Endothelial cell (in vitro differentiated cells): ENCODE results near the gene PTH2. TPM values are rescaled to one million over a fixed set of nuclear protein-coding genes. Genes with fewer than 3 reads are reported as not detected.

ENCODE experiments used
- DNase-seq: peaks from one replicate; pipeline ENCODE4 v3.0.0; 2021; ENCODE audit warnings: low spot score
- H3K27ac Mint-ChIP-seq: one replicate; pipeline ENCODE4 v1.8.0; 2021; ENCODE audit warnings: mixed read lengths, inconsistent platforms; ENCODE audit not compliant: unreplicated experiment
- H3K27me3 Mint-ChIP-seq: one replicate; pipeline ENCODE4 v1.8.0; 2021; ENCODE audit warnings: mild to moderate bottlenecking, moderate library complexity, mixed read lengths, inconsistent platforms; ENCODE audit not compliant: unreplicated experiment
- H3K36me3 Mint-ChIP-seq: one replicate; pipeline ENCODE4 v1.8.0; 2021; ENCODE audit warnings: mild to moderate bottlenecking, low read depth, mixed read lengths, inconsistent platforms; ENCODE audit not compliant: unreplicated experiment
- H3K4me1 Mint-ChIP-seq: one replicate; pipeline ENCODE4 v1.8.0; 2021; ENCODE audit warnings: mild to moderate bottlenecking, mixed read lengths, inconsistent platforms; ENCODE audit not compliant: unreplicated experiment
- H3K4me3 Mint-ChIP-seq: one replicate; pipeline ENCODE4 v1.8.0; 2021; ENCODE audit warnings: mild to moderate bottlenecking, mixed read lengths, inconsistent platforms; ENCODE audit not compliant: unreplicated experiment
- H3K9me3 Mint-ChIP-seq: one replicate; pipeline ENCODE4 v1.8.0; 2021; ENCODE audit warnings: mixed read lengths, inconsistent platforms; ENCODE audit not compliant: unreplicated experiment
- total RNA-seq: library from RNA; stranded (reverse); fragmentation: NEBNext Ultra II Directional; extraction: Animal tissue kit (Norgen Biotek cat#: 25700); gene quantifications from one replicate; pipeline ENCODE4 v1.2.1, GENCODE V29; 2021; ENCODE audit not compliant: unreplicated experiment
- TF ChIP-seq, protein P1 (sequence below): fragments of 200-600 bp; sonication (generic); IDR thresholded peaks from one replicate; pipeline ENCODE4 v1.5.0; 2021; ENCODE audit warnings: antibody characterized with exemption; ENCODE audit not compliant: unreplicated experiment

PTH2 gene
- total RNA-seq, 1 donor from 2014 or later = not detected

DNA sequence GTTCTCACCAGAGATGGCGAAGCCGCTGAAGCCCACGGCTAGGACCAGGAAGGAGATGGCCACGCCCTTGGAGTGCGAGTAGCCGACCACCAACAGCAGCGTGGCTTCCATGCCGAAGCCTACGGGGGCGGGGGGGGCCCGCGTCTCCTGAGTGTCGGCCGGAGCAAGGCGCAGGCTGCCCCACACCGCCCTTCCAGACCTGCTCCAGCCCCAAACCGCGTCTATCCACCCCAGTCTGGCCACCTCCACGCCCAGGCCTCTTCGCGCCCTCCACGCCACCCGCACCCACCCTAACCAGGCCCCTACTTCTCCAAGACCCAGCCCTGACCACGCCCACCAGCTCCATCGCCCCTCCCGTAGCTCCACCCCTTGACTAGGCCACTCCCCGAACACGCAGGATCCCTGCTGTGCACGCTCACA, 8.1 kb upstream of the PTH2 start:
- Mint-ChIP-seq H3K4me1 (peaks cover 9% of the 10 kb centered on the region), H3K36me3 (peaks cover 23% of the 10 kb centered on the region), H3K9me3 (no peaks in the 10 kb centered on the region), H3K27ac (no peak overlapping the region), H3K4me3 (no peak overlapping the region), H3K27me3 (peaks cover 46% of the 10 kb centered on the region)
- no peak for DNase-seq
- TF ChIP-seq, protein P1, sequence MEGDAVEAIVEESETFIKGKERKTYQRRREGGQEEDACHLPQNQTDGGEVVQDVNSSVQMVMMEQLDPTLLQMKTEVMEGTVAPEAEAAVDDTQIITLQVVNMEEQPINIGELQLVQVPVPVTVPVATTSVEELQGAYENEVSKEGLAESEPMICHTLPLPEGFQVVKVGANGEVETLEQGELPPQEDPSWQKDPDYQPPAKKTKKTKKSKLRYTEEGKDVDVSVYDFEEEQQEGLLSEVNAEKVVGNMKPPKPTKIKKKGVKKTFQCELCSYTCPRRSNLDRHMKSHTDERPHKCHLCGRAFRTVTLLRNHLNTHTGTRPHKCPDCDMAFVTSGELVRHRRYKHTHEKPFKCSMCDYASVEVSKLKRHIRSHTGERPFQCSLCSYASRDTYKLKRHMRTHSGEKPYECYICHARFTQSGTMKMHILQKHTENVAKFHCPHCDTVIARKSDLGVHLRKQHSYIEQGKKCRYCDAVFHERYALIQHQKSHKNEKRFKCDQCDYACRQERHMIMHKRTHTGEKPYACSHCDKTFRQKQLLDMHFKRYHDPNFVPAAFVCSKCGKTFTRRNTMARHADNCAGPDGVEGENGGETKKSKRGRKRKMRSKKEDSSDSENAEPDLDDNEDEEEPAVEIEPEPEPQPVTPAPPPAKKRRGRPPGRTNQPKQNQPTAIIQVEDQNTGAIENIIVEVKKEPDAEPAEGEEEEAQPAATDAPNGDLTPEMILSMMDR = no peak

DNA sequence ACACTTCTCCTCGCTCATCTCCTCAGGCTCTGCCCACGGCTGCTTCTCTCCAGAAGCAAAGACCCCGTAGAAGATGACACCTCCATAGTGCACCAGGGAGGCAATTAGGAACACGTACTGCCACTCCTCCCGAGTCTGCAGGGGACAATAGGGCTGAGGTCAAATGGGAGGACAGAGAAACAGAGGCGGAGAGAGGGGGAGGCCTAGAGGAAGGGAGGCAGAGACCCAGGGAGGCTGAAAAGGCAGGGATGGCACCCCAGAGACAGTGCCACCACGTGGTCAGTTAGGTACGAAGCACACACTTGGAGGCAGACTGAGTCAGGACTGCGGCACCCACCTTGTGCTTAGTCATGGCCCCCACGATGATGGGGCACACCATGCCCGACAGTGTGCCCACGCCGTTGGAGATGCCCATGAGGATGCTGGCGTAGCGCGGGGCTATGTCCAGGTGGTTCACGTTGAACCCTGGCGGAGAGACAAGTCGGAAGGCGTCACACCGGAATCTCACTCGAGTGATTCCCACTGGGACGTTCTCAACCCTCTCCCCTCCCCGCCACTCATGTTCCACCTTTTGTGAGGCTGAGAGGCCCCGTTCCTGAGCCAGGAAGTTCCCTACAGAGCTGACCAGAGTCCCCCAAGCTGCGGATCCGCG, 7.6 kb upstream of the PTH2 start:
- Mint-ChIP-seq H3K27me3 (peaks cover 43% of the 10 kb centered on the region), H3K4me3 (no peak overlapping the region), H3K9me3 (no peaks in the 10 kb centered on the region), H3K4me1 (peaks cover 10% of the 10 kb centered on the region), H3K27ac (no peak overlapping the region), H3K36me3 (peaks cover 23% of the 10 kb centered on the region)
- DNase-seq = no peak
- TF ChIP-seq, protein P1 = peak; percentile 14

DNA sequence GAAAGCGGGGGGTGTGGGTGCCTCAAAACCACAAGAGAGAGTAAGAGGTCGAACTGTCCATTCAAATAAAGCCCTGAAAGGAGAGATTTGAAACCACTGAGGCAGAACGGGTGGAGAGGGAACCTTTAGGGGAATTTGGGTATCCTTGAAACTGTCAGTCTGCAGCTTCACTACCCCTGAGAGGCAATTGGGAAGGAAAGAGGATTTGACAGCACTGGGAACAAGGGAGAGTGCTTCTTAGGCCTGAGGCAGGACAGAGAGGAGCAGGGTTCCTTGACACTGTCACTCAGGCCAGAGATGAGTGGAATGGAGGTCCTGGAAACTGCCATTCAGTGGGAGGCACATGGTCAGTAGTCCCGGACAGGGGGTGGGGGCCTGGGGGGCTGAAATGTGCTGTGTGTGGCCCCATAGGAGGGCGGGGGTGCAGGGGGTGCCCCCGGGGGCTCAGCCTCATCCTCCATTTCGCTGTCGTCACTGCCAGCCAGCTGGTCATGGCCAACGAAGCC, 7.0 kb upstream of the PTH2 start:
- H3K36me3 Mint-ChIP-seq = peaks cover 19% of the 10 kb centered on the region
- peaks cover 13% of the 10 kb centered on the region for H3K4me1 Mint-ChIP-seq
- H3K9me3 Mint-ChIP-seq = no peaks in the 10 kb centered on the region
- no peak overlapping the region for H3K4me3 Mint-ChIP-seq
- TF ChIP-seq, protein P1 = no peak
- no peak for DNase-seq
- H3K27me3 Mint-ChIP-seq = peaks cover 37% of the 10 kb centered on the region
- H3K27ac Mint-ChIP-seq = no peak overlapping the region

DNA sequence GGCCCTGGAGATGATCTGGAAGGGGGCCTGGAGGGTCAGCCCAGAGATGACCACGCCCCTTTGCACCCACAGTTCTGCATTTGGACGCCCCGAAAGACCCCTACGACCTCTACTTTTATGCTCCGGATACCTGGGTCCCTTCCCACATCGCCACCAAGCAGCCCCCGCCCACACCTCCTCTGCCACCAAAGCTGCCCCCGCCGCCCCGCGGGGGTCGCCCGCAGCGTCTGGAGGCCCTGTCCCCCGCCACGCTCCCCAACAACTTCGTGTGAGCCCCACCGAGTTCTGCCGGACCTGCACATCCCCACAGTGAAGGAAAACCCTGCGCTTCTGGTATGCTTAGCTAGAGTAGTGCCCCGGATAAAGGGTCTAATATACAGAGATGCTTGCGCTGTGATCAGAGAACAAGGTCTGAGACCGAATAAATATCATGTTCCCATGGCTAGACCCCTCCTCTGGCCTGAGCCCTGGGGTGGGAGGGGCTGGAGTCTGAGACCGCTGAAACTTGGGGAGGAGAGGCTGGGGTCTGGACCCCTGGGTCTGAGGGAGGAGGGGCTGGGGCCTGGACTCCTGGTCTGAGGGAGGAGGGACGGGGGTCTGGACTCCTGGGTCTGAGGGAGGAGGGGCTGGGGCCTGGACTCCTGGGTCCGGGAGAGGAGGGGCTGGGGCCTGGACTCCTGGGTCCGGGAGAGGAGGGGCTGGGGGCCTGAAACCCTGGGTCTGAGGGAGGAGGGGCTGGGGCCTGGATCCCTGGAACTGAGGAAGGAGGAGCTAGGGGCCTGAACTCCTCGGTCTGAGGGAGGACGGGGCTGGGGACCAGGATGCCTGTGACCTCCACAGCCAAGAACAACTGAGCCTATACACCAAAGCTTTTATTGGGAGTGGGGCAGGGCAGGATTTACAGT, 5.6 kb upstream of the PTH2 start:
- TF ChIP-seq, protein P1 = no peak
- H3K36me3 Mint-ChIP-seq = peaks cover 15% of the 10 kb centered on the region
- H3K27ac Mint-ChIP-seq = no peak overlapping the region
- H3K27me3 Mint-ChIP-seq = peaks cover 39% of the 10 kb centered on the region
- H3K4me1 Mint-ChIP-seq = peaks cover 17% of the 10 kb centered on the region
- no peak overlapping the region for H3K4me3 Mint-ChIP-seq
- DNase-seq = no peak
- no peaks in the 10 kb centered on the region for H3K9me3 Mint-ChIP-seq
